Small intestine (tissue), 7 donors: ENCODE measurements around the gene IQGAP3. TPM values are rescaled to one million over a fixed set of nuclear protein-coding genes. Genes with fewer than 3 reads are reported as not detected.

Experiments used
- DNase-seq, 2 donors: peaks; one replicate each; pipeline versions ENCODE4 v3.0.0 to v3.0.0-alpha.2; 2013
- FAIRE-seq: peaks from 2 replicates; lab custom pipeline; 2012; peaks lifted over from hg19 to GRCh38; lab: Jason Lieb, UNC
- H3K27ac ChIP-seq, 3 donors: one replicate each; pipeline ENCODE4 v1.5.1; 2013; ENCODE audit warnings: low read length in 2 of 3, mild to moderate bottlenecking in 2 of 3, control low read depth in 1 of 3, inconsistent platforms in 1 of 3, low read depth in 1 of 3, moderate library complexity in 1 of 3
- H3K27me3 ChIP-seq, 3 donors: one replicate each; pipeline ENCODE4 v1.6.1; 2013; ENCODE audit warnings: low read length in 3 of 3, inconsistent platforms in 1 of 3; ENCODE audit not compliant: control insufficient read depth in 3 of 3, insufficient read depth in 3 of 3
- H3K36me3 ChIP-seq, 3 donors: one replicate each; pipeline ENCODE4 v1.6.1; 2013; ENCODE audit warnings: low read length in 3 of 3, inconsistent platforms in 1 of 3, low read depth in 1 of 3, mild to moderate bottlenecking in 1 of 3, moderate library complexity in 1 of 3; ENCODE audit not compliant: control insufficient read depth in 3 of 3, insufficient read depth in 2 of 3
- H3K4me1 ChIP-seq, 3 donors: one replicate each; pipeline ENCODE4 v1.6.1; 2013; ENCODE audit warnings: low read length in 2 of 3, inconsistent platforms in 1 of 3, low read depth in 1 of 3, mild to moderate bottlenecking in 1 of 3, moderate library complexity in 1 of 3; ENCODE audit not compliant: control insufficient read depth in 3 of 3, insufficient read depth in 2 of 3
- H3K4me3 ChIP-seq, 3 donors: one replicate each; pipeline ENCODE4 v1.5.1; 2013; ENCODE audit warnings: low read length in 3 of 3, control low read depth in 1 of 3, inconsistent platforms in 1 of 3, low read depth in 1 of 3, mild to moderate bottlenecking in 1 of 3, moderate library complexity in 1 of 3
- H3K9me3 ChIP-seq, 2 donors: one replicate each; pipeline ENCODE4 v1.6.1; 2013; ENCODE audit warnings: low read depth in 1 of 2, low read length in 1 of 2; ENCODE audit not compliant: control insufficient read depth in 2 of 2, insufficient read depth in 1 of 2
- WGBS, 3 donors: extraction: QIAGEN DNeasy Blood & Tissue Kit; methylation state at CpG; one replicate each; pipeline ENCODE4 v1.1.7; 2013; 5-methylcytosine and 5-hydroxymethylcytosine counted together
- polyA plus RNA-seq, 4 donors: library from polyadenylated mRNA; stranded (reverse) in 3 of 4; unstranded in 1 of 4; fragments of 200-250 nt in 3 of 4; fragments of 120-200 nt in 1 of 4; gene quantifications; one replicate each; pipeline versions ENCODE4 v1.2.1 to v1.2.3, GENCODE V29; 2013
- donor health status: healthy with polysubstance abuse.
- donor health status: control.
- donor health status: control.
- donor health status: Bipolar disorder and iron deficiency.
- donor health status: healthy.

IQGAP3 gene
- polyA plus RNA-seq, 4 donors: 0.54 to 13.8 (median 7.3) TPM

DNA sequence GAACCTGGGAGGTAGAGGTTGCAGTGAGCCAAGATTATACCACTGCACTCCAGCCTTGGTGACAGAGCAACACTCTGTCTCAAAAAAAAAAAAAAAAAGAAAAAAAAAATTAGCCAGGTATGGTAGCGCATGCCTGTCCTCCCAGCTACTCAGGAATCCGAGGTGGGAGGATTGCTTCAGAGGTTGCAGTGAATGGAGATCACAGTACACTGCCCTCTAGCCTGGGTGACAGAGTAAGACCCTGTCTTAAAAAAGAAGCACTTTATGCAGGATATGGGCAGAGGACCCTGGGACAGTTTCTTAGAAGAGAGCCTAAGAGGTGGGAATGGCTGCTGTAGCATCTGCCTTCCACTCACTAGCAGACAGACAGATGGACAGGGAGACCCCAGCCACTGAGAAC, 23.0 kb downstream of the IQGAP3 start:
- whole genome bisulfite sequencing, 3 donors: 80 to 83% (median 80%) methylated on average over 2 of the region's 2 CpGs
- H3K4me1 ChIP-seq: no peaks in the 10 kb centered on the region
- FAIRE-seq: no peak

DNA sequence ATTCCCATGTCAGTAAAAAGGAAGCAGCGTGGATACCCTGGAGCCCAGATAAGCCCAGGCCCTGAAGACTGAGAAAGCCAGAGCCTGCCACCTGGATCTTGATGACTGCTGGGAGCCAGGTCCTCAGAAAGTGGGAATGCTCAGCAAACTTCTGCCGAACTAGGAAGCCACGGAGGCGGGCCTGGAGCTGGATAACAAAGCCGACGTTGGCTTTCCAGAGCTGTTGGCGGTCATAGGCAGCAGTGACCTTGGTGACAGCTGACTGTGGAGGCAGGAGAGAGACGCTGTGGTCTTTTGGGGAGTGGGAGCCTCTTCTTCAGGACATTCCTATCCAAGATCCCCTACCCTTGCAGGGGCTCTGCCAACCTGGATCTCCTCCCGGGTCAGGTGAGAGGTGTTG, 24.4 kb downstream of the IQGAP3 start:
- DNase-seq (no peak), FAIRE-seq (no peak)
- WGBS, 3 donors: 94 to 98% (median 94%) methylated on average over 9 of the region's 9 CpGs
- Histone ChIP-seq H3K27ac (no peak overlapping the region), H3K36me3 (peaks cover 0 to 55% (median 0%) of the 10 kb centered on the region in 3 donors), H3K27me3 (no peaks in the 10 kb centered on the region), H3K4me3 (no peak overlapping the region), H3K9me3 (no peaks in the 10 kb centered on the region), H3K4me1 (no peaks in the 10 kb centered on the region)

More for the DNA sequence above, 23.0 kb downstream of the IQGAP3 start:
- H3K27ac ChIP-seq: no peak overlapping the region
- H3K9me3 ChIP-seq: no peaks in the 10 kb centered on the region
- H3K4me3 ChIP-seq: no peak overlapping the region
- H3K27me3 ChIP-seq: no peaks in the 10 kb centered on the region
- DNase-seq: no peak
- peaks cover 0 to 52% (median 0%) of the 10 kb centered on the region in 3 donors for H3K36me3 ChIP-seq

DNA sequence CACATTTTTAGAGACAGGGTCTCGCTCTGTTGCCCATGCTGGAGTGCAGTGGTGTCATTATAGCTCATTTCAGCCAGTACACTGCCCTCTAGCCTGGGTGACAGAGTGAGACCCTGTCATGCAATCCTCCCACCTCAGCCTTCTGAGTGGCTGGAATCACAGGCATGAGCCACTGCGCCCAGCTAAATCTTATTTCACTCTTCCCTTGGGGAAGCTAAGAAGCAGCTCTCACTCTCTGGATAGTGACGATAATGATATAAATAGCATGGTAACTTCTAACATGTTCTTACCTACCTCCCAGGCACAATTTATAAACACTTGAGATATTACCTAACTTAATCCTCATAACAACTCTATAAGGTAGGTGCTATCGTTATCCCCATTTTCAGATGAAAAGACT, 24.9 kb downstream of the IQGAP3 start:
- H3K27ac ChIP-seq: no peak overlapping the region
- H3K4me1 ChIP-seq: peaks cover 0 to 1% (median 0%) of the 10 kb centered on the region in 3 donors
- no peaks in the 10 kb centered on the region for H3K27me3 ChIP-seq
- FAIRE-seq (no peak), DNase-seq (no peak)
- H3K36me3 ChIP-seq: peaks cover 0 to 54% (median 0%) of the 10 kb centered on the region in 3 donors
- H3K4me3 ChIP-seq: no peak overlapping the region
- WGBS, 3 donors: 95 to 99% (median 98%) methylated on average over 4 of the region's 4 CpGs
- no peaks in the 10 kb centered on the region for H3K9me3 ChIP-seq

- WGBS, 3 donors: 83 to 95% (median 90%) methylated on average over 3 of the region's 3 CpGs
- peaks cover 0 to 9% (median 0%) of the 10 kb centered on the region in 3 donors for H3K4me1 ChIP-seq
- peaks cover 0 to 49% (median 0%) of the 10 kb centered on the region in 3 donors for H3K36me3 ChIP-seq
- no peak overlapping the region for H3K27ac ChIP-seq
- H3K4me3 ChIP-seq: no peak overlapping the region
- DNase-seq: no peak
- FAIRE-seq: no peak
- no peaks in the 10 kb centered on the region for H3K9me3 ChIP-seq
- no peaks in the 10 kb centered on the region for H3K27me3 ChIP-seq
Measured at GRCh38 chr1:156546267-156546666, 26.1 kb downstream of the IQGAP3 start.

- no peak for DNase-seq
- WGBS, 3 donors: 96 to 100% (median 99%) methylated on average over 3 of the region's 3 CpGs
- H3K4me1 ChIP-seq: peaks cover 0 to 9% (median 0%) of the 10 kb centered on the region in 3 donors
- no peak for FAIRE-seq
- H3K27ac ChIP-seq: no peak overlapping the region
- H3K4me3 ChIP-seq: no peak overlapping the region
- H3K9me3 ChIP-seq: no peaks in the 10 kb centered on the region
- peaks cover 0 to 50% (median 0%) of the 10 kb centered on the region in 3 donors for H3K36me3 ChIP-seq
- H3K27me3 ChIP-seq: no peaks in the 10 kb centered on the region
Measured at GRCh38 chr1:156544592-156545102, 27.7 kb downstream of the IQGAP3 start.

GRCh38 chr1:156543066-156543465, 29.3 kb downstream of the IQGAP3 start:
- Histone ChIP-seq H3K4me1 (peaks cover 0 to 9% (median 0%) of the 10 kb centered on the region in 3 donors), H3K9me3 (no peaks in the 10 kb centered on the region), H3K27me3 (no peaks in the 10 kb centered on the region), H3K4me3 (no peak overlapping the region), H3K36me3 (peaks cover 0 to 50% (median 0%) of the 10 kb centered on the region in 3 donors), H3K27ac (no peak overlapping the region)
- FAIRE-seq: no peak
- 83 to 95% (median 86%) methylated on average over 1 of the region's 1 CpG for WGBS, 3 donors
- DNase-seq: no peak

DNA sequence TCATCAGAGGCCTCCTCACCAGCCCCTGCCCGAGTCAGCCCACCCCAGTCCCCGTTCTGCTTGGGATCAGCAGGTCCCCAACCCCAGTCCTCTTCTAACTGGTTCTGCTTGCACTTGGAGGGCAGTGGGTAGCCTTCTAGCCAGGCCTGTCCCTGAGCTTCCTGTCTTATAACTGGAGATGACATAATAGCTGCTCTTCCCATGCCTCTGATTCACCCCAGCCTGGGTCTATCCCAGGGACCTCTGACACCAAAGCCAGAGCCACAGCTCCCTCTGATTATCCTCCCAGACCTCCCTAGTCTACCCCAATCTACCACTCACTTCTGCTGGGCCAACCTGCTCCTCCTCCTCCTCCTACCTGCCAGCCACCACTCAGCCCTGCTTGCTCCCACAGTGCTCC, 31.4 kb downstream of the IQGAP3 start:
- H3K9me3 ChIP-seq: no peaks in the 10 kb centered on the region
- peaks cover 0 to 49% (median 0%) of the 10 kb centered on the region in 3 donors for H3K36me3 ChIP-seq
- DNase-seq (no peak), FAIRE-seq (no peak)
- H3K4me3 ChIP-seq: no peak overlapping the region
- 83 to 100% (median 93%) methylated on average over 2 of the region's 2 CpGs for WGBS, 3 donors
- no peaks in the 10 kb centered on the region for H3K27me3 ChIP-seq
- H3K4me1 ChIP-seq: peaks cover 0 to 9% (median 0%) of the 10 kb centered on the region in 3 donors
- H3K27ac ChIP-seq: no peak overlapping the region

- no peak for DNase-seq
- Histone ChIP-seq H3K27me3 (no peaks in the 10 kb centered on the region), H3K4me3 (no peak overlapping the region), H3K27ac (no peak overlapping the region), H3K4me1 (peaks cover 0 to 9% (median 0%) of the 10 kb centered on the region in 3 donors), H3K9me3 (no peaks in the 10 kb centered on the region), H3K36me3 (peaks cover 0 to 51% (median 0%) of the 10 kb centered on the region in 3 donors)
- FAIRE-seq: no peak
- 86 to 93% (median 88%) methylated on average over 4 of the region's 4 CpGs for WGBS, 3 donors
Measured at GRCh38 chr1:156539818-156540355, 32.5 kb downstream of the IQGAP3 start.
